Tibial nerve (tissue), 3 donors: ENCODE data around the gene CAMK1D.

Experiments
- CTCF ChIP-seq, 5 experiments: fragments of 200-600 bp in 3 of 5; fragments of 450-650 bp in 2 of 5; sonication (generic) in 3 of 5; IDR thresholded peaks; one replicate each; pipeline ENCODE4 v1.5.1; 2016 to 2019; ENCODE audit warnings: antibody characterized with exemption in 5 of 5, mild to moderate bottlenecking in 3 of 5, moderate library complexity in 2 of 5
- POLR2A ChIP-seq, 2 donors: fragments of 450-650 bp; IDR thresholded peaks; one replicate each; pipeline ENCODE4 v1.6.1; 2017; ENCODE audit warnings: antibody characterized with exemption in 2 of 2, mild to moderate bottlenecking in 2 of 2, moderate library complexity in 2 of 2

- TF ChIP-seq CTCF (IDR thresholded peaks at IDR 0.05) = no peak
- TF ChIP-seq POLR2A (IDR thresholded peaks at IDR 0.05) = no peak
Measured at GRCh38 chr10:12577610-12578009, 228.3 kb downstream of the CAMK1D start.
